GM19351 (cell line): ENCODE measurements around the gene TRANK1.

Experiments used
- ATAC-seq: cut with Tn5 transposase; IDR thresholded peaks from one replicate; pipeline ENCODE4 v1.9.1; 2021; ENCODE audit warnings: mild to moderate bottlenecking, moderate library complexity; ENCODE audit not compliant: unreplicated experiment

TRANK1 gene

GRCh38 chr3:36813305-36813704, 131.5 kb downstream of the TRANK1 start:
- ATAC-seq, result no peak

- no peak for ATAC-seq
Observed at GRCh38 chr3:36812240-36812639, 132.6 kb downstream of the TRANK1 start.

GRCh38 chr3:36811768-36812167, 133.1 kb downstream of the TRANK1 start:
- no peak for ATAC-seq

- no peak for ATAC-seq
Observed at GRCh38 chr3:36804295-36805055, 140.4 kb downstream of the TRANK1 start.

GRCh38 chr3:36803091-36803791, 141.6 kb downstream of the TRANK1 start:
- no peak for ATAC-seq

DNA sequence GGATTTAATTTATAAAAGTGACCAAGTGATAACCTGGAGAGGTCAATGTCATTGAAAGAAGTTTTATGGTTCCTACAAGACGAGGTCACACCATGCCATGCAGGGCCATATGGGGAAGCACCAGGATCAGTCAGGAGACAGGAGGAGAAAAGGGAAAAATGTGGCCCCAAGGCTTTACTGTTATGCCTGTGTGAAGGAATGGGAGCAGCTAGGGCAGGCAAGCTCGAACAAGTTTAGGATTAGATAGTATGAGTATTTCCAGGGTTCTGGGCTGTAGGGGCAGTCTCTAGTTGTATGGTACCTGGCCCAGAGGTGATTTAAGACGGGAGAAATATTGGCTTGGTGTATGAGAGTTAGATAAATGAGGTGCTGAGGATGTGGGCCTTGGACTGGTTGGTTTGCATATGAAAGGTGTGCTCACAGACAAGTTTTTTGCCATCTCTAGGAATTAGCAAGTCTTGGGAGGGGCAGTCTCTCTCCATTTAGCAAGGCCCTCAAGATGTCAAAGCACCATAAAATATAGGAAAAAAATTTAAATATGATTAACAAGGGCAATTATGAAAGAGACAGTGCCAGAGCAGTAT, 144.2 kb downstream of the TRANK1 start:
- ATAC-seq, result no peak

- no peak for ATAC-seq
Observed at GRCh38 chr3:36796881-36797280, 148.0 kb downstream of the TRANK1 start.

DNA sequence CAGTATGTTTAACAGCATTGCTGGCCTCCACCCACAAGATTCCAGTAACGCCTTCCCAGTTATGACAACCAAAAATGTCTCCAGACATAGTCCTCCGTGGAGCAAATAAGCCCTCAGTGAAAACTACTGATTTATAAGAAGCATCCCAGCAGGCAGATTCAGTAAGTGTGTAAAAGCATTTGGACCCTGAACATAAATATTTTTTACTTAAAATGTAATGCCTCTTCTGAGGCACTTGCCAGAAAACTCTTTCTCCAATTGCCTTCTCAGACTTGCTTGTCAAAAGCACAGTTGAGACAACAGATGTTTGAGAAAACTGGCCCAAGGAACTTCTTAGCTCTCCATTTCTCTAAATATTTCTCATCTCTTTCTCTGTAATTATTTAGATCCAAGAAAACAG, 148.7 kb downstream of the TRANK1 start:
- ATAC-seq, result no peak

DNA sequence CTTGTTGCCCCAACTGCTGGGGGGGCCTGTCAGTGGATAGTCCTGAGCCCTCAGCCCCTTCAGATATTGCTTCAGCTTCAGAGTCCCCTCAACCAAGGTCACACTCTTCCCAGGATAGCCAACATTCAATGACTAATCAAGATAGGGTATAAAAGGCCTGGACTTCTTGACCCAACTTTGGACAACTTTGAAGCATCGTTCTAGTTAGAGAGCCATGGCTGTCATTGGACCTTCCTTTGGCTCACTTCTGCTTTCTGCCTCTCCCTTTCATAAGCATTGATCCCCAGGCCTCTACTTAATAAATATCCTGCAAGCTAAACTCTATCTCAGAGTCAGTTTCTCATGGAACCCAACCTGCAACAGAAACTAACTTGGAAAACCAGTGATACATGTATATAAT, 149.2 kb downstream of the TRANK1 start:
- no peak for ATAC-seq

- no peak for ATAC-seq
Observed at GRCh38 chr3:36792342-36792741, 152.5 kb downstream of the TRANK1 start.

GRCh38 chr3:36790765-36791164, 154.1 kb downstream of the TRANK1 start:
- ATAC-seq, result no peak

DNA sequence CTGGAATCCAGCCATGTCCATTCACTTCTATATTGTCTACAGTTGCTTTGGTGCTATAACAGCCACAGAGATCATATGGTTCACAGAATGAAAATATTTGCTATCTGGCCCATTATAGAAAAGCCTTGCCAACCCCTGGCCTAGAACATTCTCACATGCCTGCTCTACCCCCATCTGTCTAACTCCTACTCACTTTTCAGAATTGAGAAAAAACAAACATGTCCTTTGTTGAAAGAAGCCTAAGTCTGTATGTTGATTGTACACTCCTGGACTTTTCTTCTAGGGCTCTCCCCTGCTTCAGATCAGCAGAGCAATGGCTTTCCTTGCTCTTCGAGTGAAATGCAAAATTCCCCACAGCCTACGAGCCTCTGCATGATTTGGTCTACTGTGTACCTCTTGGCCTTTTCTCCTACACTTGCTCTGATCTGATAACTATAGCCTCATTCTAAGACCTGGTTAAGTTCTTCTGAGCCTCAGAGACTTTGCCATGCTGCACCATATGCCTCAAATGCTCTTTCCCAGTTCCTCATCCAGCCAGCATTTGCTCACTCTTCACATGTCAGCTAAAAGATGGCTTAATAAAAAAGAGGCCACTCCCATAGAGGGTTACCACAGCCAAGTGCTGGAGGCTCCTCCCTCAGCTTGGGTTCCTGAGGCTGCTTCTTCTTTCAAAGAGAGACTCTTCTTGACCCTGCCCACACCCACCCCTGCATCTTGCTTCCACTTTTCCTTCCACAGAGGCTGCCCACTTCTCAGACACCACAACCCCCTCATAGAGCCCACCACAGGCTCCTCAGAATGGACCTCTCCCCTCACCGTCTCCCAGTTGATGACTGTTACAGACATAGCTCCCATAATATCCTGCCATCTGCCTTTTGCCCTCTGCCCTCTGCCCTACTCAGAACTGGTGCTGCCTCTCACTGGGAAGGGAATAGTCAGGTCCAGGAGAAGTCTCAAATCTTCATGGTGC, 157.6 kb downstream of the TRANK1 start:
- peak; percentile 65 for ATAC-seq

GRCh38 chr3:36784138-36784635, 160.7 kb downstream of the TRANK1 start:
- no peak for ATAC-seq

DNA sequence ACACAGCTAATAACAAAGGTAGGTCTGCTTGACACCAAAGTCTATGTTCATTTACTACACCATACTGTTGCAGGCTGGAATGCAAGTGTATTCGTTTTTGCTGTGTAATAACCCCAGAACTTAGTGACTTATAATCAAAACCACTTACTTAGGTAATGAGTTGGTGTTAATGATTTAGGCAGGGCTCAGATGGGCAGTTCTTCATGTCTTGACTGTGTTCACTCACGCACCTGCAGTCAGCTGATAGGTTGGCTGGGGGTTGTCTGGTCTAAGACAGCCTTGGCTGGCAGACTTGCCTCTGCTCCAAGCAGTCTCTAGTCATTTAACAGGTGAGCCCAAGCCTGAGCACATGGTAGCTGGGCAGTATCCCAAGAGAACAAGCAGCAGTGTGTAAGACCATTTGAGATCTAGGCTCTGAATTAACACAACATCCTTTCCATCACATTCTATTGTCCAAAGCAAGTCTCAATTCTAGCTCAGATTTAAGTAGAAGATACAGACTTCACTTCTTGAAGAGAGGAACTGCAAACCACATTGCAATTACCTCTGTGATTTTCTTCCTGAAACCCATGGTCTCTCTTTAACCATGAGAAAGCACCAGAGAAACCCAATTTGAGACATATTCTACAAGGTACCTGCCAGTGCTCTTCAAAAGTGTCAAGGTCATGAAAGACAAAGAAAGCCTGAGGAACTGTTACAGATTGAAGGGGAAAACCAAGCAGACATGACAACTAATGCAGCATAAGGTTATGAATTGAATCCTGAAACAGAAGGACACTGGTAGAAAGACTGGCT, 167.2 kb downstream of the TRANK1 start:
- peak; percentile 47 for ATAC-seq
